IPS-NIHi11 (cell line): ENCODE data around the gene ERCC4.
A peak's percentile ranks its signal among the peaks of the same experiment; 100 is the strongest.
"Not testable (repeated sequence)": the region's sequence is repeated elsewhere in the genome, so short reads cannot be mapped to it uniquely, and the experiment has no call there.

ENCODE experiments used
- DNase-seq: peaks from one replicate; pipeline ENCODE4 v3.0.0; 2012; ENCODE audit warnings: mixed read lengths, low spot score

Gene ERCC4

GRCh38 chr16:13919683-13920509 is at the start of gene ERCC4:
Gene ERCC4 (plus strand): TSS chr16:13920154. CDS start chr16:13920166, 12 bp downstream.
- peak; percentile 95 for DNase-seq

DNA sequence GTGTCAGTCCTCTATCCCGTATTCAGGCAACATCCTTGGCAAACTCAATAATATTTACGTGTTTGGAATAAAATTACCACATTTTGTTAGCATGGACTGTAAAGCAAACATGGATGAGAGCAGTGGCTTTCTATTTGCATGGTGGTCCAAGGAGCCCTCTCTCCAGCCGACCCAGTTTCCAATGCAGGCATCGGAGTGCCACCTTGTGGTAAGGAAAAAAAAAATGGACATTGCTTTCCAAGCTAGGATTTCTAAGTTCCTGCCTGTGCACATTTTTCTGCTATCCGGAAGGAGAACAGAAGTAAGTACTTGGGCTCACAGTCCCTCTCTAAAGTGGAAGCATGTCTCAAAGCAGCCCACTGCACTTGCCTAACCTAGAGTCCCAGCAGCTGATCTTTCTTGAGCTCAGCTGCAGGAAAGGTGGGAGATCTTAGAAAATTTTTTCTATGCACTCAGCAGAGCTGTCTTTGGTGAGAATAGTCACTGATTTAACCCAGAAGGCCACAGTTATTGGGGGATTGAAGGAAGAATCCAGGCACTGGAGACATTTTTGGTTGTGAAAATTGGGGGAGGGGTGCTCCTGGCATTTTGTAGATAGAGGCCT is 46.0 kb upstream of the ERCC4 start:
- DNase-seq: peak; percentile 80

- DNase-seq: no peak
Measured at GRCh38 chr16:13875614-13876284, 44.2 kb upstream of the ERCC4 start.

GRCh38 chr16:13883276-13883675 is 36.7 kb upstream of the ERCC4 start:
- no peak for DNase-seq

DNA sequence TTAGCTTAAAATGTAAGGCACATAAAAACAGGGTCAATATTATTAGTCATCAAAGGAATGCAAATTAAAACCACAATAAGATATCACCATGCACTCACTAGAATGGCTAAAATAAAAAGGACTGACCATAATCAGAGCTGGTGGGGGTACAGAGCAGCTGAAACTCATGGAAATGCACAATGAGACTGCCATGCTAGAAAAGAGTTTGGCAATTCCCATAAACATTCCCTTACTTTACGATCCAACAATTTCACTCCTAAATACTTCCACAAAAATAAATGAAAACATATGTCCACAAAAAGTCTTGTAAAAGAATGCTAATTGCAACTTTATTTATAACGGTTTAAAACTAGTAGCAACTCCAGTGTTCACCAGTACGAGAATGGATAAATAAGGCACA is 36.1 kb upstream of the ERCC4 start:
- no peak for DNase-seq

DNA sequence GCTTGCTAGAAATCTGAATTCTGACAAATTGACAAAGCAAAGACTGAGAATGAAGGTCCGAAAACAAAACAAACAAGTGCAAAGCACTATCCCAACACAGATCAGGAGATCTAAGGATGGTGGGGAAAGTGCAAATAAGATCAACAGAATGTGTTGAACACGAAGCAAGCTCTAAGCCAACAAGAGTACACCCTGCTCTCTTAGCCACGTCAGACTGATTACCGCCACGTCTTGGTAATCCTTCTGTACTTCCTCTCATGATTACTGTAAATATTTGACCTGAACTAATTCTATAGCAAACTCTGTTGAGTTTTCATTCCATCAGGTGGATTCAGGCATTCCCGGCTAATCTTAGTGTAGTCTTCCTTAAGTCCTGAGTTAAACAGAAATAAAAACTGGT is 34.3 kb upstream of the ERCC4 start:
- DNase-seq: no peak

GRCh38 chr16:13886608-13887007 is 33.3 kb upstream of the ERCC4 start:
- DNase-seq: no peak

- not testable (repeated sequence) for DNase-seq
Measured at GRCh38 chr16:13889323-13889722, 30.6 kb upstream of the ERCC4 start.

DNA sequence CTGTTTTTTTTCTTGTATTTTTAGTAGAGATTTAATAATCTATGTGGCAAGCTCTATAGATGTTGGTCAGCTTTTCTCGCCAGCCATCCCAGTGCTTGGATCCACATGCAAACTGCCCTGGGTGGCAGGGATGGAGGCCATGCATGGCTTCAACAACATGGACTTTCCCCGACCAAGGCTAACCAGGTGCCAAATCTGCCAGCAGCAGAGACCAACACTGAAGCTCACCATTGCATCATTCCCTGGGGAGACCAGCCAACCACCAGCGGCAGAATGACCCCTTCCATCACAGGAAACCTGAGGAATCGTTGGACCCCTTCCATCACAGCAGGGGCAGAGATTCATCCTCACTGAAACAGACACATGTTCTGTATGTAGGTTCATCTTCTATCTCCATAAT is 27.7 kb upstream of the ERCC4 start:
- DNase-seq: no peak

DNA sequence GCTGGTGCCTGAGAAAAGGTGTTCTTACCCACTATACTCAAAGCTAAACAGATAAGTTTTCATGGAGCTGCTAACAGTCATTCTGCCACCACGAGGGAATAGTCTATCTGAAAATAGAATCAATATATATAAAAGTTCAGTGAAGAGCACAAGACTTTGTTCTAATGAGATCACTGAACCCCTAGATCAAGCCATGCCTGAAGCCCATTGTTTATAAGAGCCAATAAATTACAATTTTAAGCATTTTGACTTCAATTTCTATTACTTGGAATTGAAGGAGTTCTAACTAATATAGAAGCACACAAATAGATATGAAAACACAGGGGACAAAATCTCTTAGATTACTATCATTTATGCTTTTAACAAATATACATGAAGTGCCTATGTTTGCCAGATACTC is 24.4 kb upstream of the ERCC4 start:
- DNase-seq: no peak

DNA sequence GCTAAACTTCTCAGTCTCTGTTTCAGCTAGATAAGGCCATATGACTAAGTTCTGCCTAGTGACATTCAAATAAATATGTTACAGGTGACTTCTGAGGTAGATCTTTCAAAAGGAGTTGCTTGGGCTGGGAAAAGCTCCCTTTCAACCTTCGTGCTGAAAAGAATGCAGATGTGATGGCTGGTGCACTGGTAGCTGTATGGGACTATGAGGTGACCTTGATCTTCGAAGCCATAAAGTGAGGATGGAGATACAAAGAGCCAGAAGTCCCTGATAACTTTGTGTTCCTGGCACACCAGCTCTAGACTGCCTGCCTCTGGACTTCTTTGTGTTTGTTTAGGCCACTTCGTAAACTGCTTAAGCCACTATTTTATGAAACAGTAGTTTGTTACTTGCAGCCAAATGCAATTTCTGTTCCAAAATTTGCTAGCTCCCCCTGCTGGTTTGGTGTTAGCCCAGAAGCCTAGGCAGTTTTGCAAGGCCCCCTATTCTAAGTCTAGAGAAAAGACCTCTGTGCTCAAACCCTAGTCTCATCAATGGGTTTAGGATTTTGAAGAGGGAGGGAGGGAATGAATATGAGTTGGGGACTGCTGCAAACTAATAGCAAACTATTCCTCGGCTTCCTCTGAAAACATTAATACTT is 23.3 kb upstream of the ERCC4 start:
- no peak for DNase-seq

DNA sequence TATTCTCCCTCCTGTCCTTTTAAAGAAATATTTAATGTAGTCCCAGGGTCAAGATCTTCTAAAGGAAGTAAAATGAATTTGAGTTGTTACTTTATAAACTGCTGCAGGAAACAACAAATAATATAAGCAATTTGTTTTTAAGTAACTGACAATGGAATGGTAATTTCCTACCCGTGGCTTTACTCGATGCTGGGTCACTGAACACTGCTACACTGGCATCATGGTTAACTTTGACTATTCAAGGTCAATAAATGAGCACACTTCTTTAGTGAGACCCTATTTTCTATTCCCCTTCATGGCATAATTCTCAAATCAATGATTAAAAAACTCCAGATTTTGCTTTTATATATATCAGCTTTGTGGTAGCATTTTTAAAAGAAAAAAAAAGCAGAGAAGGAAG is 22.1 kb upstream of the ERCC4 start:
- no peak for DNase-seq

DNA sequence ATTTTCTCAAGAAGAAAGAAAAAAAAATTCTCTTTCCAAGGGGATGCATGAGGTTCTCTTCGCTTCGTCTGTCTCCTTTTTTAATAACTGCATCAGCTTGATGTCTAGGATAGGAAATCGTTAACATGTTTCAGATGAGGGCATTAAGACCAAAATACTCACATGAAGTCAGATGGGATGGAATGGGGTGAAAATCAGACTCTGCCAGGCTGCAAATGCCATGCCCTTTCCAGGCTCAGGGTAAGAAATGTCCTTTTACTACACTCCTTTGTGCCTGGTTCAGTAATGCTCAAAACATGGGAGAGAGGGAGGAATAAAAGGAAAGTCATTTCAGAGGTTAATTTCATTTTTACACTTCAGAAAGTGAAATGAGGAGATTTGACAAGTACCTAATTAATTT is 21.7 kb upstream of the ERCC4 start:
- no peak for DNase-seq

GRCh38 chr16:13902052-13902451 is 17.9 kb upstream of the ERCC4 start:
- DNase-seq: no peak

DNA sequence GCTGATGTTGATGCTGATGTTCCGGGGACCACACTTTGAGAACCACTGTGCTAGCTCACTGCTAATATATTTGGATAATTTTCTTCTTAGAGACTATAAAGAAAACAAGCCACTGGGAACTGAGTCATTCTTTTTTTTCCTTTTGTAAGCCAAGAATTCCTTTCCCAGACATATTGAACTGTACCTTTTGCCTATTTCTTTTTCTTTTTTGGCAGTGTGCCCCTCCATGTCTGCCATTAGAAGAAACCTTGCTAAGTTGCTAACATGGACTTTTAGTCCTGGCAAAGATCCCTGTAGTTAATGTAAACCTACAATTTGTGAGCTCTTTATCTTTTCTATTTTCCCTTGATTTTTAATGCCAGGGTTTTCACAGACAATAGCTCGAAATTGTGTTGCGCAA is 17.3 kb upstream of the ERCC4 start:
- no peak for DNase-seq

DNA sequence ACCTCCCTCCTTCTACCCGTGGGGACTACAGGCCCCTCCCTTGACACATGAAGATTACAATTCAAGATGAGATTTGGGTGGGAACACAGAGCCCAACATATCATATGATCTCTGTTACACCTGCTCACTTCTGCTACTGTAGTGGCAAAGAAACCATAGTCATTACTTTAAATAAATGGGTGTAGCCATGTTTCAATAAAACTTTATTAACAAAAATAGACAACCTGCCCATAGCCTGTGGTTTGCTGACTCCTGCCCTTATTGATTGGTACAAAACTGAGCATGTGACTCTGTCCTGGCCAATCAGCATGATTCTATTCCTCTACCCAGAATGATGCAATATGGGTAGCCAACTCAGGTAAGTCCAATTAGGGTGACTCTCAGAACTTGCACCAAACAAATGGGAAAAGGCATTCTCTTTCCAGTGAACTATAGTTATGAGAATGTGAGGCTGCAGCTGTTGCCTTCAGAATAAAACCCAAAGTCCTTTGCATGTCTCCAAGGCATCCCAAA is 15.7 kb upstream of the ERCC4 start:
- DNase-seq: no peak

DNA sequence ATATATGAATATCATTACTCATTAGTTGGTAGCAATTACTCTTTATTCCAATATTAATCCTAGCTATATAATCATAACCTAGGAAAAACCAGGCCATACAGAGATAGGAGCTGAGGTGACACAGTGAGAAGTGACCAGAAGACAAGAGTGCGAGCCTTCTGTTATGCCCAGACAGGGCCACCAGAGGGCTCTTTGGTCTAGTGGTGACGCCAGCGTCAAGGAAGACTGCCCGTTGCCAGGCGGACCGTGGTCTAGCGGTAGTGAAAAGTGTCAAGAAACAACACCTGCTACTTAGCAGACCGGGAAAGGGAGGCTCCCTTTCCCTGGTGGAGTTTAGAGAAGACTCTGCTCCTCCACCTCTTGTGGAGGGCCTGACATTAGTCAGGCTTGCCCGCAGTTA is 15.1 kb upstream of the ERCC4 start:
- not testable (repeated sequence) for DNase-seq

DNA sequence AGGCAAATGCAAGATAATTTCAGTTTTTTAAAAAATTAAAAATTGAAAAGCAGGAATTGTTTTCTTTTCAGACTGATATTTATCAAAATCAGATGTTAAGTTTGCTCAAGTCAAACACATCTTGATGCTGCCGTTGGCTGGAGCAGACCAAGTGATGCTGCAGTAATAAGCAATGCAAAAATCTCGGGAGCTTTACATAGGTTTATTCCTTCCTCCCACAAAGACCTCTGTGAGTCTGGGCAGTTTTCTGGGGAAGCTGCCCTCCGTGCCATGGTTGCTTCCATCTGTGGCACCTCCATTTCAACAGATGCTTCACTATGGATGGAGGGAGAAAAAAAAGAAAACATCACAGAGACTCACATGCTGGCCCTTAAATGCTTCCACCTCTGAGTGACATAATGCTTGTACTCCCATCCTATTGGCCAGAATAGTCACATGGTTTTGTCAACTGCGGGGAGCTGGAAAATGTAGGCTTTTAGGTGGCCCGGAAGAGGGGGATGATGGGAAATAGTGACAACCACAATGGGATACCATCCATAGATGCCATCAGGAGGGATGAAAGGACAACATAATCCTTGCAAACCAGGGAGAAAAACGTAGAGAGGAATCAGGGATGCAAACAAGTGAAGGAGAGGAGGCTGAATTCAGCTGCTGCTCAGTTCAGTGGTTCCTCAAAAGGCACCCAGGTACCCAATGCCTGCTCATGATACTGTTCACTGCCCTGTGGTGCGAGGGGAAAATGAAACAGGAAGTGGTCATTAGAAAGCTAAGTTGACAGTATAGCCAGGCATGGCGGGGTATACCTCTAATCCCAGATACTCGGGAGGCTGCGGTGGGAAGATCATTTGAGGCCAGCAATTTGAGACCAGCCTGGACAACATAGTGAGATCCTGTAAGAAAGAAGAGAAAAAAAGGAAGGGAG is 13.5 kb upstream of the ERCC4 start:
- DNase-seq: no peak

GRCh38 chr16:13907431-13907830 is 12.5 kb upstream of the ERCC4 start:
- DNase-seq: no peak

DNA sequence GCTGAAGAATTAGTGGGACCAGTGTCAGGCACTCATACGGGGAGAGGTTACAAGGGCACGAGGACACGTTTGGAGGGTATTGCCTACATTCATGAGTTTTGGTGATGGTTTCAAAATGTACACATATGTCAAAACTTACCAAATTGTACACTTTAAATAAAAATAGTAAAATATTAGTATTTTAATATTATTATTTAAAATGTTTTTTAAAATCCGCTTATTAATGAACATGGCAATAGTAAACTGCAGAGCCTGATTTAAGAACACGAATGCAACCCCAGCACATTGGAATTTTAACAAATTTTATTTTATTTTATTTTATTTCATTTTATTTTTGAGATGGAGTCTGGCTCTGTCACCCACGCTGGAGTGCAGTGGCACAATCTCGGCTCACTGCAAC is 10.9 kb upstream of the ERCC4 start:
- DNase-seq: no peak

DNA sequence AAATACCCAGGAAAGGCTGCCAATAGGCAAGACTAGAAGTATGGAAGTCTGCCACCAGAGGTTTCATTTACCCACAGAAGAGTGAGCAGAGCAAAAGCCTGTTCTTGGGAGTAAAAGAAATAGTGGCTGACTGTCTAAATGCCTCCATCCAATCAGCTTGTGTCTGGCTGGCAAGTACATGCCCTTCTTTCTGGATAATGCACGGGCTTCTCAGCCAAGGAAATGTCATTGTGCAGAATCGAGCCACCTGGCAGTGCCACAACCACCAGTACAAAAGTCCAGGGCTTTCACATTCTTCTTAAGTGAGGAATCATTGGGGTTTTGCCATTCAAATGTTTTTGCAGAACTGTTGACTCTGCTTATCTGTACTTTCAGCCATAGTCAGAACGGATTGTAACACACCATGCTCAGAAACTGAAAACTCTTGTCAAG is 10.1 kb upstream of the ERCC4 start:
- no peak for DNase-seq
